ENCODE results near the gene TYW3. TPM values are rescaled to one million over a fixed set of nuclear protein-coding genes. Genes with fewer than 3 reads are reported as not detected.
A peak's percentile ranks its signal among the peaks of the same experiment; 100 is the strongest.
"Not testable (repeated sequence)": the region's sequence is repeated elsewhere in the genome, so short reads cannot be mapped to it uniquely, and the experiment has no call there.

The TYW3 gene
- total RNA-seq, 1 donor from 2014 or later, result 10.3 TPM

GRCh38 chr1:74729741-74730478 lies 3.0 kb upstream of the TYW3 start:
- no peak overlapping the region for H3K27ac Mint-ChIP-seq
- no peak for TF ChIP-seq CTCF (IDR thresholded peaks at IDR 0.05; ENCODE audit: unreplicated experiment)
- H3K36me3 Mint-ChIP-seq (ENCODE audit: insufficient read depth), result peaks cover 30% of the 10 kb centered on the region
- no peak for DNase-seq (ENCODE audit: low spot score, unreplicated experiment)
- peaks cover 15% of the 10 kb centered on the region for H3K9me3 Mint-ChIP-seq (ENCODE audit: low read depth)
- peaks cover 17% of the 10 kb centered on the region for H3K4me1 Mint-ChIP-seq (ENCODE audit: low read depth)
- no peak overlapping the region for H3K4me3 Mint-ChIP-seq (ENCODE audit: low read depth)
- no peaks in the 10 kb centered on the region for H3K27me3 Mint-ChIP-seq

- peaks cover 25% of the 10 kb centered on the region for H3K36me3 Mint-ChIP-seq (ENCODE audit: insufficient read depth)
- H3K9me3 Mint-ChIP-seq (ENCODE audit: low read depth), result peaks cover 10% of the 10 kb centered on the region
- no peak for DNase-seq (ENCODE audit: low spot score, unreplicated experiment)
- no peaks in the 10 kb centered on the region for H3K27me3 Mint-ChIP-seq
- H3K4me1 Mint-ChIP-seq (ENCODE audit: low read depth), result peaks cover 21% of the 10 kb centered on the region
- no peak for TF ChIP-seq CTCF (IDR thresholded peaks at IDR 0.05; ENCODE audit: unreplicated experiment)
- H3K4me3 Mint-ChIP-seq (ENCODE audit: low read depth), result peak overlapping the region; percentile 96
- peak overlapping the region; percentile 96 for H3K27ac Mint-ChIP-seq
These were observed 1.4 kb upstream of the TYW3 start for GRCh38 chr1:74731399-74732052.

- not testable (repeated sequence) for H3K27me3 Mint-ChIP-seq; H3K9me3 Mint-ChIP-seq (ENCODE audit: low read depth); DNase-seq (ENCODE audit: low spot score, unreplicated experiment)
- H3K36me3 Mint-ChIP-seq (ENCODE audit: insufficient read depth), result peaks cover 18% of the 10 kb centered on the region
- peak overlapping the region; percentile 96 for H3K4me3 Mint-ChIP-seq (ENCODE audit: low read depth)
- peak overlapping the region; percentile 100 for H3K27ac Mint-ChIP-seq
- H3K4me1 Mint-ChIP-seq (ENCODE audit: low read depth), result peaks cover 21% of the 10 kb centered on the region
These were observed 643 bp upstream of the TYW3 start for GRCh38 chr1:74732071-74732946.

GRCh38 chr1:74733604-74734484 lies 892 bp downstream of the TYW3 start:
- Mint-ChIP-seq H3K4me1 (ENCODE audit: low read depth) (peaks cover 21% of the 10 kb centered on the region), H3K27ac (peak overlapping the region; percentile 100), H3K27me3 (no peaks in the 10 kb centered on the region), H3K4me3 (ENCODE audit: low read depth) (peak overlapping the region; percentile 96), H3K36me3 (ENCODE audit: insufficient read depth) (peaks cover 17% of the 10 kb centered on the region), H3K9me3 (ENCODE audit: low read depth) (peaks cover 3% of the 10 kb centered on the region)
- no peak for DNase-seq (ENCODE audit: low spot score, unreplicated experiment)
- TF ChIP-seq CTCF (IDR thresholded peaks at IDR 0.05; ENCODE audit: unreplicated experiment), result peak; percentile 61

GRCh38 chr1:74737333-74737732 lies 4.4 kb downstream of the TYW3 start:
- TF ChIP-seq CTCF (IDR thresholded peaks at IDR 0.05; ENCODE audit: unreplicated experiment), result no peak
- Mint-ChIP-seq H3K4me1 (ENCODE audit: low read depth) (peaks cover 10% of the 10 kb centered on the region), H3K9me3 (ENCODE audit: low read depth) (peaks cover 11% of the 10 kb centered on the region), H3K27ac (no peak overlapping the region), H3K27me3 (no peaks in the 10 kb centered on the region), H3K4me3 (ENCODE audit: low read depth) (no peak overlapping the region), H3K36me3 (ENCODE audit: insufficient read depth) (peaks cover 25% of the 10 kb centered on the region)
- DNase-seq (ENCODE audit: low spot score, unreplicated experiment), result no peak

- not testable (repeated sequence) for DNase-seq (ENCODE audit: low spot score, unreplicated experiment); H3K4me1 Mint-ChIP-seq (ENCODE audit: low read depth); H3K4me3 Mint-ChIP-seq (ENCODE audit: low read depth); H3K27me3 Mint-ChIP-seq; H3K27ac Mint-ChIP-seq
- Mint-ChIP-seq H3K36me3 (ENCODE audit: insufficient read depth) (peaks cover 43% of the 10 kb centered on the region), H3K9me3 (ENCODE audit: low read depth) (peaks cover 22% of the 10 kb centered on the region)
These were observed 7.5 kb downstream of the TYW3 start for GRCh38 chr1:74740307-74740980.

- DNase-seq (ENCODE audit: low spot score, unreplicated experiment); H3K4me3 Mint-ChIP-seq (ENCODE audit: low read depth); H3K4me1 Mint-ChIP-seq (ENCODE audit: low read depth); H3K27me3 Mint-ChIP-seq; H3K27ac Mint-ChIP-seq: not testable (repeated sequence)
- Mint-ChIP-seq H3K9me3 (ENCODE audit: low read depth) (peaks cover 19% of the 10 kb centered on the region), H3K36me3 (ENCODE audit: insufficient read depth) (peaks cover 40% of the 10 kb centered on the region)
These were observed 12.3 kb downstream of the TYW3 start for GRCh38 chr1:74745247-74745646.
